ENCODE data around the gene TKTL1.
"Not testable (repeated sequence)": the region's sequence is repeated elsewhere in the genome, so short reads cannot be mapped to it uniquely, and the experiment has no call there.

- TF ChIP-seq TAF1 (IDR thresholded peaks at IDR 0.05; ENCODE audit: low read depth, low read length); EZH2 (IDR thresholded peaks at IDR 0.05; ENCODE audit: low read depth, low read length, severe bottlenecking); JUND (IDR thresholded peaks at IDR 0.05; ENCODE audit: low read length); POLR2AphosphoS5 (IDR thresholded peaks at IDR 0.05; ENCODE audit: low read depth, low read length): not testable (repeated sequence)
Observed at GRCh38 chrX:154258711-154259110, 36.9 kb upstream of the TKTL1 start.
